Astrocyte of the spinal cord (primary cell): Measurements from ENCODE around the gene STUM.

Experiments
- DNase-seq: peaks from one replicate; pipeline ENCODE4 v3.0.0; 2011; ENCODE audit warnings: low read depth, low spot score
- H3K4me3 ChIP-seq: 2 replicates; pipeline ENCODE4 v1.5.1; 2011; ENCODE audit warnings: low read depth, mild to moderate bottlenecking, low read length, moderate library complexity
- in situ Hi-C: cut with HindIII; loops from 2 replicates; pipeline ENCODE4 v1.10.0; 2017; ENCODE audit warnings: low sequenced_read_pairs
- TF ChIP-seq, protein P1 (sequence below): IDR thresholded peaks from 2 replicates; pipeline ENCODE4 v1.5.1; 2012; ENCODE audit warnings: low read depth, mild to moderate bottlenecking, low read length, inconsistent platforms

Gene STUM

DNA sequence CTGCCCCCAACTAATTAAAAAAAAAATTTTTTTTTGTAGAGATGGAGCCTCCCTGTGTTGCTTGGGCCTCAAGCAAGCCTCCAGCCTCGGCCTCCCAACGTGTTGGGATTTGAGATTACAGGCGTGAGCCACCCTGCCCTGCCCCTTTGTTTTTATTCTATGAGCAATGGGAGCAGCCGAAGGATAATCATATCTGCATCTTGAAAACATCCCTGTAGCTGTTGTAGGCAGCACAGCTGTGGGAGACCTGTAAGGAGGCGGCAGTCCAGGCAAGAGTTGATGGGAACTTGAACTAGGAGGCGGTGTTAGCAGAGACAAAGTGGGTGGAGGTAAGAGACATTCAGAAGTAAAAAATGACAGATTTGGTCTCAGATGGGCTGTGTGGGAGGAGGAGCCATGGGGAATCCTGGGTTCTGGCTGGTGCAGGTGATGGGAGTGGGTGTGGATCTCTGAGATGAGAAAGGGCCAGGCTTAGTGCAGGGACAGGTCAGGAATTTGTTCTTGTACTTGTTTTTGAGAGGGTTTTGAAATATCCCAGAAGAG lies 31.3 kb downstream of the STUM start:
- TF ChIP-seq, protein P1, sequence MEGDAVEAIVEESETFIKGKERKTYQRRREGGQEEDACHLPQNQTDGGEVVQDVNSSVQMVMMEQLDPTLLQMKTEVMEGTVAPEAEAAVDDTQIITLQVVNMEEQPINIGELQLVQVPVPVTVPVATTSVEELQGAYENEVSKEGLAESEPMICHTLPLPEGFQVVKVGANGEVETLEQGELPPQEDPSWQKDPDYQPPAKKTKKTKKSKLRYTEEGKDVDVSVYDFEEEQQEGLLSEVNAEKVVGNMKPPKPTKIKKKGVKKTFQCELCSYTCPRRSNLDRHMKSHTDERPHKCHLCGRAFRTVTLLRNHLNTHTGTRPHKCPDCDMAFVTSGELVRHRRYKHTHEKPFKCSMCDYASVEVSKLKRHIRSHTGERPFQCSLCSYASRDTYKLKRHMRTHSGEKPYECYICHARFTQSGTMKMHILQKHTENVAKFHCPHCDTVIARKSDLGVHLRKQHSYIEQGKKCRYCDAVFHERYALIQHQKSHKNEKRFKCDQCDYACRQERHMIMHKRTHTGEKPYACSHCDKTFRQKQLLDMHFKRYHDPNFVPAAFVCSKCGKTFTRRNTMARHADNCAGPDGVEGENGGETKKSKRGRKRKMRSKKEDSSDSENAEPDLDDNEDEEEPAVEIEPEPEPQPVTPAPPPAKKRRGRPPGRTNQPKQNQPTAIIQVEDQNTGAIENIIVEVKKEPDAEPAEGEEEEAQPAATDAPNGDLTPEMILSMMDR = no peak
- no peak for DNase-seq
- no peak overlapping the region for H3K4me3 ChIP-seq
- in situ Hi-C loops = no loop called here

DNA sequence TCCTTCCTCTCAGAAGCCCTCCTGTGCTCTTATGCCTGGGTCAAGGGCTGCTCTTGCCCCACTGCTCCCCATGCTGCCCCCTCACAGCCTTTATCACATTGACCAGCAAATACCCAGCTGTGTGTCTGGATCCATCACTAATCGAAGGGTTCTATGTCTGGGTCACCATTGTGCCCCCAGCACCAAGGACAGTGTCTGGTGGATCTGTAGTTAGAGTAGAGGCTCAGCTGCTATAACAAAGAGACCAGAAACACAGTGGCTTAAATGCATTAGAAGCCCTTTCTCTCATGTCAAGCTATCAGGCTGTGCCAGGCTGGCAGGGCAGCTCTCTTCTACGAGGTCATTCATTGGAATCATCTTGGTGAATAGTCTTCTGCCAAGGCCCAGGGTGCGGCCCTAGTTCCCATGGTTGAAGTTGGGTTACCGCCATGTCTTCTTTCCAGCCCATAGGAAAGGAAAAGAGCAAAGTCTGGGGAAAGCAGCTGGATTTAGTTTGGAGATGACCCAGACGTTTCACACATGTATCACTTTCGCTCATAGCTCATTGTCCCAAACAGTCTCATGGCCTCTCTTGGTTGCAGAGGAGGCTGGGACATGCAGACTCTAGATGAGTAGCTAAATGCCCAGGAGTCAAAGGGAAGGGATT lies 32.2 kb downstream of the STUM start:
- TF ChIP-seq, protein P1 = no peak
- no peak overlapping the region for H3K4me3 ChIP-seq
- in situ Hi-C loops = no loop called here
- DNase-seq = no peak

DNA sequence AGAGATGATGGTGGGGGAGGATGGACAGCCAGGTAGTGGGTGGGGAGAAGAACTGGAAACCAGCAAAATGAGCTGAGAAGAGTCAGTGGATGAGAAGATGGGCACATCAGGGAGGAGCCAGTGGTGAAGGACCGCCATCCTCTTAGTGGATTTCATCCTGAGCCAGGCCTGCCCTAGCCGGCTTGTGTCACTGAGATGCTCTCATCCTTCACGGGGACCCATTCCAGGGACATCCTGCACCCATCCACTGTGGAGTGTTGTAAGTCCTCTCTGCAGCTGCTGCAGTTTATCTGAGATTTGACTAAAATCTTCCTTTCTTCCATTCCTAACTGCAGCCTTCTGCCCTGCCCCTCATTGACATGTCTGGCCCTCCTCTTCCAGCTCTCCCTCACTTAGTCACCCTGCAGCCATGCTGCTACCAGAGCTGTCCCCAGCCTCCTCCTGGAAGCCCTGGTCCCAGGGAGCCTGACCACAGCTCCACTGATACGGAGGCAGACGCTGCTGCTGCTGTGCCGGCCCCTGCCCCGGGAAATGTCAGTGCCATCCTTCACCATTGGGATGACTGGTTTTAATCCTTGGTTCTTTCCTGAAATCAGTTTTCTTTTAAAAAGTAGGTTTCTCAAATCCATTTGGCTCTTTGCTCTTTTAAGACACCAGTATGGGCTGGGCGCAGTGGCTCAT lies 33.2 kb downstream of the STUM start:
- DNase-seq = no peak
- in situ Hi-C loops = no loop called here
- H3K4me3 ChIP-seq = no peak overlapping the region
- TF ChIP-seq, protein P1 = no peak

DNA sequence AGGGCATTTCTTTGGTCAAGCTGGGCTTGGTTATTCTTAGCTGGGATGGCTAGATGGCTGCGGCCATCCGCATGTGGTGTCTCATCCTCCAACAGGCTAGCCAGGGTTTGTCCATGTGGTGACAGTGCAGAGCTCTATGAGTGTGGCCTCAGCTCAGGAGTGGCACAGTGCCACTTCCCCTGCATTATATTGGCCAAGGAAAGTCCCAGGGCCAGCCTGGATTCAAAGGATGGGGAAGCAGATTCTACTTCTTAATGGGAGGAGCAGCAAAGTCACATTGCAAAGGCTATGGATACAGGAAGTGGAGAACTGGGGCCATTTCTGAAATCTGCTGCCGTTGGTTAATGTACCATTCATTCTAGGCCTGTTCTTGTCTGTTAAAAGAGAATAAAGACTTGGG lies 34.4 kb downstream of the STUM start:
- in situ Hi-C loops = no loop called here
- TF ChIP-seq, protein P1 = no peak
- no peak overlapping the region for H3K4me3 ChIP-seq

DNA sequence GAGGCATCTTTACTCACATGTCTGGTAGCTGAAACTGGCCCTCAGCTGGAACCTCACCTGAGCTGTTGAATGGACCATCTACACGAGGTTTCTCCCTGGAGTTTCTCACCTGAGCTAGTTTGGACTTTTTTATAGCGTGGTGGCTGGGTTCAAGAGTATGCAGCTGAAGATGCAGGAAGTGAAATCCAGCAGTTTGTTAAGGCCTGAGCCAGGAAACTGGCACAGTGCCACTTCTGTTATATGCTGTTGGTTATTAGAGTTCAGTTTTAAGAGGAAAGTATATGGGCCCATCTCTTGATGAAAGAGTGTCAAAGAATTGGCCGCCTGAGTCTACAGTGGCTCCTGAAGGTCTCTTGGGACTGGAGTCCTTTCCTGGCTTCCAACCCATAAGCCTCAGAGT lies 35.6 kb downstream of the STUM start:
- no peak overlapping the region for H3K4me3 ChIP-seq
- DNase-seq = no peak
- in situ Hi-C loops = no loop called here
- TF ChIP-seq, protein P1 = no peak

More for the DNA sequence above, 34.4 kb downstream of the STUM start:
- no peak for DNase-seq

DNA sequence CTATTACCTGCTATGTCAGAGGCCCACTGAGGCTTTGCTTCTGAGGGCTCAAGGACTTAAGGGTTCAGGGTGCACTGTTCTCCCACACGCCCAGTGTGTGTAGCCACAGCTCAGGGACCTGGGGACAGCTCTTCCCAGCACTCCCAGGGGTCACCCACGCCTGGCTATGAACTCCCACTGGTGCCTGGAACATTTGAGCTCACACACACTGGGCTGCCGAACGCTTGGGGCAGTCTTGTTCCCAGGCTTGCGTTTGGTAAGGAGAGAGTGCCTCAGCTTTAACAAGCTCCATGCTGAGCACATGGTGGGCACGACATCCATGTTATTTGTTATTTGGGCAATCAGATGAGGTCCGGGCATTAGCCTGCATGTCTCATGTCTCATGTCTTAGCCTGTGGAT lies 37.6 kb downstream of the STUM start:
- in situ Hi-C loops = no loop called here
- no peak overlapping the region for H3K4me3 ChIP-seq

More for the DNA sequence above, 37.6 kb downstream of the STUM start:
- no peak for DNase-seq
- TF ChIP-seq, protein P1 = no peak
